Measurements from ENCODE around the gene TSPAN8. TPM values are rescaled to one million over a fixed set of nuclear protein-coding genes. Genes with fewer than 3 reads are reported as not detected.

Gene TSPAN8
- total RNA-seq, 1 experiment from 2014 or later: not detected

Other genes with a start within 250 kb of the TSPAN8 start
- not detected in 2 replicates for gene PTPRR, start 237.3 kb downstream of the TSPAN8 start, total RNA-seq (2014; rRNA removed; shearing (Covaris generic); ENCODE audit: low replicate concordance)